KMS-11 (cell line): ENCODE measurements around the gene HK1.

Experiments
- H2AFZ ChIP-seq: fragments of 200-600 bp; sonication (generic); 2 replicates; pipeline ENCODE4 v1.6.1; 2016; ENCODE audit warnings: antibody characterized with exemption, mixed run types, low read depth
- H3K27ac ChIP-seq: fragments of 200-600 bp; sonication (generic); 2 replicates; pipeline ENCODE4 v1.6.1; 2016; ENCODE audit warnings: mild to moderate bottlenecking, mixed run types
- H3K27me3 ChIP-seq: fragments of 200-600 bp; sonication (generic); 2 replicates; pipeline ENCODE4 v1.6.1; 2017; ENCODE audit warnings: mild to moderate bottlenecking, low read depth, mixed run types, moderate library complexity; ENCODE audit not compliant: insufficient read depth
- H3K36me3 ChIP-seq: fragments of 200-600 bp; sonication (generic); 2 replicates; pipeline ENCODE4 v1.6.1; 2017; ENCODE audit warnings: mild to moderate bottlenecking, mixed run types; ENCODE audit not compliant: insufficient read depth
- H3K4me1 ChIP-seq: fragments of 200-600 bp; sonication (generic); 2 replicates; pipeline ENCODE4 v1.6.1; 2016; ENCODE audit warnings: mild to moderate bottlenecking, low read depth, mixed run types; ENCODE audit not compliant: poor library complexity, severe bottlenecking
- H3K4me2 ChIP-seq: fragments of 200-600 bp; sonication (generic); 2 replicates; pipeline ENCODE4 v1.7.0; 2016; ENCODE audit warnings: mild to moderate bottlenecking, mixed run types
- H3K4me3 ChIP-seq: fragments of 200-600 bp; sonication (generic); IDR thresholded peaks from 2 replicates; pipeline ENCODE4 v1.6.1; 2017; ENCODE audit warnings: low read depth, low read length, mixed read lengths; ENCODE audit not compliant: insufficient read depth
- H3K79me2 ChIP-seq: fragments of 200-600 bp; sonication (generic); 2 replicates; pipeline ENCODE4 v1.6.1; 2016; ENCODE audit warnings: low read depth, mixed run types; ENCODE audit not compliant: insufficient read depth
- H3K9ac ChIP-seq: fragments of 200-600 bp; sonication (generic); 2 replicates; pipeline ENCODE4 v1.6.1; 2016; ENCODE audit warnings: mild to moderate bottlenecking, mixed run types
- H4K20me1 ChIP-seq: fragments of 200-600 bp; sonication (generic); 2 replicates; pipeline ENCODE4 v1.6.1; 2016; ENCODE audit warnings: mild to moderate bottlenecking, mixed run types; ENCODE audit not compliant: insufficient read depth
- CTCF ChIP-seq: fragments of 200-600 bp; sonication (generic); conservative IDR thresholded peaks from 2 replicates; pipeline ENCODE4 v1.6.1; 2017; ENCODE audit warnings: low read depth, mild to moderate bottlenecking, antibody characterized with exemption, low read length, moderate library complexity, mixed read lengths

The HK1 gene

GRCh38 chr10:69265521-69265920 lies 12.8 kb upstream of the HK1 start:
- no peak for TF ChIP-seq CTCF
- H3K4me1 ChIP-seq: no peaks in the 10 kb centered on the region
- H3K4me3 ChIP-seq: no peak overlapping the region
- H3K27me3 ChIP-seq: no peaks in the 10 kb centered on the region
- no peak overlapping the region for H3K27ac ChIP-seq
- no peaks in the 10 kb centered on the region for H3K36me3 ChIP-seq
- no peaks in the 10 kb centered on the region for H3K79me2 ChIP-seq
- H3K9ac ChIP-seq: no peak overlapping the region
- no peaks in the 10 kb centered on the region for H4K20me1 ChIP-seq
- H3K4me2 ChIP-seq: no peak overlapping the region
- no peak overlapping the region for H2AFZ ChIP-seq

- Histone ChIP-seq H4K20me1 (no peaks in the 10 kb centered on the region), H3K27ac (no peak overlapping the region), H3K36me3 (no peaks in the 10 kb centered on the region), H3K4me2 (no peak overlapping the region), H3K27me3 (no peaks in the 10 kb centered on the region), H3K79me2 (no peaks in the 10 kb centered on the region), H3K9ac (no peak overlapping the region), H3K4me3 (no peak overlapping the region), H3K4me1 (no peaks in the 10 kb centered on the region), H2AFZ (no peak overlapping the region)
- TF ChIP-seq CTCF: no peak
Measured at GRCh38 chr10:69268761-69269416, 9.4 kb upstream of the HK1 start.

- Histone ChIP-seq H3K27me3 (no peaks in the 10 kb centered on the region), H3K4me2 (no peak overlapping the region), H3K4me3 (no peak overlapping the region), H4K20me1 (no peaks in the 10 kb centered on the region), H3K36me3 (no peaks in the 10 kb centered on the region), H3K4me1 (no peaks in the 10 kb centered on the region), H3K9ac (no peak overlapping the region), H2AFZ (no peak overlapping the region), H3K79me2 (no peaks in the 10 kb centered on the region), H3K27ac (no peak overlapping the region)
- TF ChIP-seq CTCF: no peak
Measured at GRCh38 chr10:69269761-69270160, 8.5 kb upstream of the HK1 start.

- Histone ChIP-seq H3K27ac (no peak overlapping the region), H3K9ac (no peak overlapping the region), H2AFZ (no peak overlapping the region), H3K4me1 (no peaks in the 10 kb centered on the region), H3K79me2 (no peaks in the 10 kb centered on the region), H3K4me2 (no peak overlapping the region), H3K36me3 (no peaks in the 10 kb centered on the region), H3K27me3 (no peaks in the 10 kb centered on the region), H4K20me1 (no peaks in the 10 kb centered on the region), H3K4me3 (no peak overlapping the region)
- TF ChIP-seq CTCF: no peak
Measured at GRCh38 chr10:69270990-69271389, 7.3 kb upstream of the HK1 start.
